ENCODE results near the gene KCTD17. TPM values are rescaled to one million over a fixed set of nuclear protein-coding genes. Genes with fewer than 3 reads are reported as not detected.

KCTD17 gene
- total and polyA plus RNA-seq, 2 donors (not counting 1 experiment from before 2014, with no cell fraction given), result 10.6 to 19.3 TPM

- H3K36me3 ChIP-seq (ENCODE audit: control insufficient read depth, insufficient read depth, low read length), result peaks cover 2% of the 10 kb centered on the region
- no peak overlapping the region for H3K27ac ChIP-seq (ENCODE audit: insufficient read depth, low read length)
- H4K20me1 ChIP-seq (ENCODE audit: control insufficient read depth, extremely low read depth, insufficient read depth, low read length), result no peaks in the 10 kb centered on the region
- H3K9ac ChIP-seq (ENCODE audit: insufficient read depth, low read length), result no peak overlapping the region
- DNase-seq (ENCODE audit: low read depth in 2 of 2), result no peak
- H3K27me3 ChIP-seq (ENCODE audit: control insufficient read depth, insufficient read depth, low read length), result no peaks in the 10 kb centered on the region
- H3K4me1 ChIP-seq (ENCODE audit: control insufficient read depth, extremely low read depth, insufficient read depth, low read length), result no peaks in the 10 kb centered on the region
- H3K4me3 ChIP-seq (replicated peaks in 1 of 4; ENCODE audit: control extremely low read depth in 1 of 4, insufficient read depth in 1 of 4, low read depth in 3 of 4, low read length in 4 of 4), result no peak overlapping the region
- no peak overlapping the region for H2AFZ ChIP-seq (ENCODE audit: low read length)
- H3K9me3 ChIP-seq (ENCODE audit: control insufficient read depth, insufficient read depth, low read depth, low read length), result no peaks in the 10 kb centered on the region
- peaks cover 5% of the 10 kb centered on the region for H3K79me2 ChIP-seq (ENCODE audit: control insufficient read depth, insufficient read depth, low read length)
- no peak overlapping the region for H3K4me2 ChIP-seq (ENCODE audit: extremely low read depth, insufficient read depth, low read length)
- TF ChIP-seq CTCF (conservative IDR thresholded peaks at IDR 0.05 in 1 of 2, IDR thresholded peaks at IDR 0.05 in 1 of 2; ENCODE audit: low read depth in 1 of 2, low read length in 2 of 2) (no peak), EZH2 (IDR thresholded peaks at IDR 0.05; ENCODE audit: low read length, missing control alignments) (no peak)
These were observed 27.7 kb upstream of the KCTD17 start for GRCh38 chr22:37023743-37024338.

DNA sequence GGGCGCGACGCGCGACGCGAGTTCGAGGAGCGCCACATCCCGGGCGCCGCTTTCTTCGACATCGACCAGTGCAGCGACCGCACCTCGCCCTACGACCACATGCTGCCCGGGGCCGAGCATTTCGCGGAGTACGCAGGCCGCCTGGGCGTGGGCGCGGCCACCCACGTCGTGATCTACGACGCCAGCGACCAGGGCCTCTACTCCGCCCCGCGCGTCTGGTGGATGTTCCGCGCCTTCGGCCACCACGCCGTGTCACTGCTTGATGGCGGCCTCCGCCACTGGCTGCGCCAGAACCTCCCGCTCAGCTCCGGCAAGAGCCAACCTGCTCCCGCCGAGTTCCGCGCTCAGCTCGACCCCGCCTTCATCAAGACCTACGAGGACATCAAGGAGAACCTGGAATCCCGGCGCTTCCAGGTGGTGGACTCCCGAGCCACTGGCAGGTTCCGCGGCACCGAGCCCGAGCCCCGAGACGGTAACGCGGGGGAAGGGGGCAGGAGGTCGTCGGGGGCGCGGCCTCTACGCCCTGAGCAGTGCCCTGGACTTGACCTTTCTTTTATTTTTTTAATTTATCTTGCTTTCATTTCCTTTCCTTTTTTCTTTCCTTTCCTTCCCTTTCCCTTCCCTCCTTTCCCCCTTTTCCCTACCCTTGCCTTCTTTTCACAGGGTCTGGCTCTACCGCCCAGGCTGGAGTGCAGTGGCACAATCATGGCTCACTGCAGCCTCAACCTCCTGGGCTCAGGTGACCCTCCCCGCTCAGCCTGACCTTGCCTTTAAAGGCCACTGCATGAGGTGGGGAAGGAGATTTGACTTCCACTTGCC lies 27.0 kb upstream of the KCTD17 start:
- Histone ChIP-seq H2AFZ (ENCODE audit: low read length) (no peak overlapping the region), H3K9me3 (ENCODE audit: control insufficient read depth, insufficient read depth, low read depth, low read length) (no peaks in the 10 kb centered on the region), H3K79me2 (ENCODE audit: control insufficient read depth, insufficient read depth, low read length) (peaks cover 5% of the 10 kb centered on the region), H3K27me3 (ENCODE audit: control insufficient read depth, insufficient read depth, low read length) (no peaks in the 10 kb centered on the region), H3K4me1 (ENCODE audit: control insufficient read depth, extremely low read depth, insufficient read depth, low read length) (no peaks in the 10 kb centered on the region), H3K36me3 (ENCODE audit: control insufficient read depth, insufficient read depth, low read length) (peaks cover 6% of the 10 kb centered on the region), H3K27ac (ENCODE audit: insufficient read depth, low read length) (no peak overlapping the region), H3K4me2 (ENCODE audit: extremely low read depth, insufficient read depth, low read length) (no peak overlapping the region), H3K4me3 (replicated peaks in 1 of 4; ENCODE audit: control extremely low read depth in 1 of 4, insufficient read depth in 1 of 4, low read depth in 3 of 4, low read length in 4 of 4) (no peak overlapping the region), H4K20me1 (ENCODE audit: control insufficient read depth, extremely low read depth, insufficient read depth, low read length) (no peaks in the 10 kb centered on the region), H3K9ac (ENCODE audit: insufficient read depth, low read length) (no peak overlapping the region)
- DNase-seq (ENCODE audit: low read depth in 2 of 2), result no peak
- TF ChIP-seq CTCF (conservative IDR thresholded peaks at IDR 0.05 in 1 of 2, IDR thresholded peaks at IDR 0.05 in 1 of 2; ENCODE audit: low read depth in 1 of 2, low read length in 2 of 2) (no peak), EZH2 (IDR thresholded peaks at IDR 0.05; ENCODE audit: low read length, missing control alignments) (no peak)

GRCh38 chr22:37025500-37026070 lies 26.0 kb upstream of the KCTD17 start:
- no peak for TF ChIP-seq EZH2 (IDR thresholded peaks at IDR 0.05; ENCODE audit: low read length, missing control alignments)
- no peak for TF ChIP-seq CTCF (conservative IDR thresholded peaks at IDR 0.05 in 1 of 2, IDR thresholded peaks at IDR 0.05 in 1 of 2; ENCODE audit: low read depth in 1 of 2, low read length in 2 of 2)
- Histone ChIP-seq H3K4me1 (ENCODE audit: control insufficient read depth, extremely low read depth, insufficient read depth, low read length) (no peaks in the 10 kb centered on the region), H3K9me3 (ENCODE audit: control insufficient read depth, insufficient read depth, low read depth, low read length) (no peaks in the 10 kb centered on the region), H3K36me3 (ENCODE audit: control insufficient read depth, insufficient read depth, low read length) (peaks cover 6% of the 10 kb centered on the region), H3K9ac (ENCODE audit: insufficient read depth, low read length) (no peak overlapping the region), H3K27me3 (ENCODE audit: control insufficient read depth, insufficient read depth, low read length) (no peaks in the 10 kb centered on the region), H2AFZ (ENCODE audit: low read length) (no peak overlapping the region), H3K27ac (ENCODE audit: insufficient read depth, low read length) (no peak overlapping the region), H3K4me2 (ENCODE audit: extremely low read depth, insufficient read depth, low read length) (no peak overlapping the region), H4K20me1 (ENCODE audit: control insufficient read depth, extremely low read depth, insufficient read depth, low read length) (no peaks in the 10 kb centered on the region), H3K4me3 (replicated peaks in 1 of 4; ENCODE audit: control extremely low read depth in 1 of 4, insufficient read depth in 1 of 4, low read depth in 3 of 4, low read length in 4 of 4) (no peak overlapping the region), H3K79me2 (ENCODE audit: control insufficient read depth, insufficient read depth, low read length) (peaks cover 2% of the 10 kb centered on the region)
- DNase-seq (ENCODE audit: low read depth in 2 of 2), result no peak
